GM23248 (cell line): ENCODE data around the gene PTPRN2. TPM values are rescaled to one million over a fixed set of nuclear protein-coding genes. Genes with fewer than 3 reads are reported as not detected.

Source experiments
- DNase-seq: peaks from one replicate; pipeline ENCODE4 v3.0.0-alpha.2; 2015
- H2AFZ ChIP-seq: fragments of 200-600 bp; sonication (generic); 2 replicates; pipeline ENCODE4 v1.6.1; 2016; ENCODE audit warnings: antibody characterized with exemption
- H3F3A ChIP-seq: fragments of 200-600 bp; sonication (generic); 2 replicates; pipeline ENCODE4 v1.6.1; 2016; ENCODE audit warnings: mild to moderate bottlenecking, antibody characterized with exemption, mixed run types; ENCODE audit not compliant: insufficient read depth
- H3K27ac ChIP-seq: fragments of 200-600 bp; sonication (generic); 2 replicates; pipeline ENCODE4 v1.5.1; 2016; ENCODE audit warnings: mild to moderate bottlenecking
- H3K27me3 ChIP-seq: fragments of 200-600 bp; sonication (generic); replicated peaks from 2 replicates; pipeline ENCODE4 v1.6.1; 2016; ENCODE audit warnings: mild to moderate bottlenecking; ENCODE audit not compliant: insufficient read depth
- H3K36me3 ChIP-seq: fragments of 200-600 bp; sonication (generic); 2 replicates; pipeline ENCODE4 v1.6.1; 2016; ENCODE audit warnings: low read depth, mild to moderate bottlenecking
- H3K4me1 ChIP-seq: fragments of 200-600 bp; sonication (generic); 2 replicates; pipeline ENCODE4 v1.6.1; 2016; ENCODE audit warnings: mild to moderate bottlenecking; ENCODE audit not compliant: insufficient read depth
- H3K4me2 ChIP-seq: fragments of 200-600 bp; sonication (generic); one replicate; pipeline ENCODE4 v1.6.1; 2016; ENCODE audit warnings: mild to moderate bottlenecking; ENCODE audit not compliant: unreplicated experiment
- H3K4me3 ChIP-seq: fragments of 200-600 bp; sonication (generic); 2 replicates; pipeline ENCODE4 v1.5.1; 2016; ENCODE audit warnings: mild to moderate bottlenecking
- H3K79me2 ChIP-seq: fragments of 200-600 bp; sonication (generic); 2 replicates; pipeline ENCODE4 v1.6.1; 2016; ENCODE audit warnings: mild to moderate bottlenecking; ENCODE audit not compliant: insufficient read depth
- H3K9ac ChIP-seq: fragments of 200-600 bp; sonication (generic); 2 replicates; pipeline ENCODE4 v1.6.1; 2016; ENCODE audit warnings: mild to moderate bottlenecking
- H3K9me2 ChIP-seq: fragments of 200-600 bp; sonication (generic); 2 replicates; pipeline ENCODE4 v1.6.1; 2016; ENCODE audit warnings: mixed run types, mild to moderate bottlenecking, moderate library complexity; ENCODE audit not compliant: insufficient read depth
- H3K9me3 ChIP-seq: fragments of 200-600 bp; sonication (generic); one replicate; pipeline ENCODE4 v1.6.1; 2017; ENCODE audit warnings: low read depth
- H4K20me1 ChIP-seq: fragments of 200-600 bp; sonication (generic); 2 replicates; pipeline ENCODE4 v1.6.0; 2016; ENCODE audit not compliant: insufficient read depth
- EZH2 ChIP-seq: fragments of 200-600 bp; sonication (generic); IDR thresholded peaks from 2 replicates; pipeline ENCODE4 v1.6.1; 2018; ENCODE audit warnings: antibody characterized with exemption, mild to moderate bottlenecking; ENCODE audit not compliant: insufficient read depth, poor library complexity, severe bottlenecking
- EZH2phosphoT487 ChIP-seq: fragments of 200-600 bp; sonication (generic); IDR thresholded peaks from 2 replicates; pipeline ENCODE4 v1.6.1; 2018; ENCODE audit warnings: antibody characterized with exemption, moderate library complexity, mild to moderate bottlenecking, low read depth; ENCODE audit not compliant: insufficient read depth
- WGBS, 2 experiments: methylation state at CpG; one replicate each; pipeline ENCODE4 v1.1.6; 2015 to 2017; ENCODE audit warnings: low lambda C conversion rate in 2 of 2, low coverage in 1 of 2; ENCODE audit errors: missing lambda C conversion rate in 2 of 2; 5-methylcytosine and 5-hydroxymethylcytosine counted together
- in situ Hi-C: fragments of 300-500 bp; cut with MboI; formaldehyde crosslinking; loops from 2 replicates; pipeline ENCODE4 v1.15.0; 2020
- polyA plus RNA-seq: library from polyadenylated mRNA; unstranded; fragments of >200 nt; fragmentation: Nextera tagmentation; extraction: Ambion mirVana; gene quantifications from 2 replicates; pipeline ENCODE4 v1.2.1, GENCODE V29; 2016
- total RNA-seq: library from RNA; depleted of rRNA; stranded (reverse); fragments of >200 nt; shearing (Covaris generic); gene quantifications from 2 replicates; pipeline ENCODE4 v1.2.3, GENCODE V29; 2014

The PTPRN2 gene
- total and polyA plus RNA-seq, 2 experiments from 2014 or later, result 0.13 TPM; not detected in 1

DNA sequence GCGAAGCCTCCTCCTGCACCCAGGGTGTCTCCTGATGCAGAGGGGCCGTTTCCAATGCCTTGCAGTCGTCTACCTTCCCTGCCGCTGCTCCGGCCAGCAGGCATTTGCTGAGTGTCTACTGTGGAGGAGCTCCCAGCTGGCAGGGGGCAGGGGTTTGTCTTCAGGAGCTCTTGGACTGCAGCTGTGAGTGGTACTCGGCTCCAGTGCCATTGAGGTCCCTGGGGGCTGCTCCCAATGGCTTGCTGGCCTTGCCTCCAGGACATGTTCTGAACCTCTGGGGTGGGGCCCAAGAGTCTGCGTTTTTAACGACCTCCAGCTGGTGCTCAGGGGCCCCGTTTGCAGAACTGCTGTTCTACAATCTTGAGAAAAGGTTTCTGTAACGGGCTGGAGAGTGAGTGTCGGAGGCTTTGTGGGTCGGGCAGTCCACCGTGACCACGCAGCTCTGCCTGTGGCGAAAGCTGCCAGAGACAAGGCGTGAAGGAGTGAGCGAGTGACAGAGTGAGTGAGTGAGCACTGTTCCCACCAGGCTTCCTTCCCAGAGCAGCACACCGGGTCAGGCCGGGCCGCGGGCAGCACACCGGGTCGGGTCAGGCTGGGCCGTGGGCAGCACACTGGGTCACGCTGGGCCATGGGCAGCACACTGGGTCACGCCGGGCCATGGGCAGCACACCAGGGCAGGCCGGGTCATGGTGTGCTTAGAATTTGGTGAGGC, 520.2 kb downstream of the PTPRN2 start:
- no peaks in the 10 kb centered on the region for H3K4me1 ChIP-seq
- in situ Hi-C loops, result no loop called here
- TF ChIP-seq EZH2 (no peak), EZH2phosphoT487 (no peak)
- H3K4me3 ChIP-seq, result no peak overlapping the region
- H4K20me1 ChIP-seq, result no peaks in the 10 kb centered on the region
- no peak for DNase-seq
- no peaks in the 10 kb centered on the region for H3K79me2 ChIP-seq
- H3K36me3 ChIP-seq, result no peaks in the 10 kb centered on the region
- H3K9me2 ChIP-seq, result no peaks in the 10 kb centered on the region
- no peak overlapping the region for H2AFZ ChIP-seq
- WGBS, 2 experiments, result 34 to 37% methylated on average over 28 of the region's 28 CpGs
- H3F3A ChIP-seq, result no peaks in the 10 kb centered on the region
- no peaks in the 10 kb centered on the region for H3K9me3 ChIP-seq
- H3K27ac ChIP-seq, result no peak overlapping the region
- H3K9ac ChIP-seq, result no peak overlapping the region
- H3K4me2 ChIP-seq, result no peak overlapping the region
- no peaks in the 10 kb centered on the region for H3K27me3 ChIP-seq

- in situ Hi-C loops, result no loop called here
- Histone ChIP-seq H3K9ac (no peak overlapping the region), H3K9me3 (no peaks in the 10 kb centered on the region), H3F3A (no peaks in the 10 kb centered on the region), H3K27me3 (no peaks in the 10 kb centered on the region), H3K9me2 (no peaks in the 10 kb centered on the region), H3K4me1 (no peaks in the 10 kb centered on the region), H3K27ac (no peak overlapping the region), H2AFZ (no peak overlapping the region), H3K79me2 (no peaks in the 10 kb centered on the region), H3K36me3 (no peaks in the 10 kb centered on the region), H3K4me2 (no peak overlapping the region), H3K4me3 (no peak overlapping the region), H4K20me1 (no peaks in the 10 kb centered on the region)
- WGBS, 2 experiments, result 4 to 10% methylated on average over 4 of the region's 4 CpGs
- DNase-seq, result no peak
- TF ChIP-seq EZH2phosphoT487, result no peak
- no peak for TF ChIP-seq EZH2
These were observed 521.5 kb downstream of the PTPRN2 start for GRCh38 chr7:158066085-158066484.

GRCh38 chr7:158065340-158065739, 522.3 kb downstream of the PTPRN2 start:
- in situ Hi-C loops, result no loop called here
- H3F3A ChIP-seq, result no peaks in the 10 kb centered on the region
- no peaks in the 10 kb centered on the region for H3K9me2 ChIP-seq
- H3K9ac ChIP-seq, result no peak overlapping the region
- no peaks in the 10 kb centered on the region for H4K20me1 ChIP-seq
- no peak overlapping the region for H3K4me3 ChIP-seq
- no peak for TF ChIP-seq EZH2phosphoT487
- no peak for TF ChIP-seq EZH2
- WGBS, 2 experiments, result 17 to 24% methylated on average over 12 of the region's 12 CpGs
- H3K79me2 ChIP-seq, result no peaks in the 10 kb centered on the region
- H3K27me3 ChIP-seq, result no peaks in the 10 kb centered on the region
- H2AFZ ChIP-seq, result no peak overlapping the region
- no peak overlapping the region for H3K4me2 ChIP-seq
- H3K27ac ChIP-seq, result no peak overlapping the region
- H3K4me1 ChIP-seq, result no peaks in the 10 kb centered on the region
- H3K9me3 ChIP-seq, result no peaks in the 10 kb centered on the region
- H3K36me3 ChIP-seq, result no peaks in the 10 kb centered on the region
- no peak for DNase-seq

GRCh38 chr7:158064631-158065030, 523.0 kb downstream of the PTPRN2 start:
- H2AFZ ChIP-seq, result no peak overlapping the region
- WGBS, 2 experiments, result 26 to 29% methylated on average over 4 of the region's 4 CpGs
- no peak for TF ChIP-seq EZH2phosphoT487
- TF ChIP-seq EZH2, result no peak
- no peaks in the 10 kb centered on the region for H3K27me3 ChIP-seq
- no peak overlapping the region for H3K4me2 ChIP-seq
- in situ Hi-C loops, result no loop called here
- H3K4me3 ChIP-seq, result no peak overlapping the region
- H3K27ac ChIP-seq, result no peak overlapping the region
- H3F3A ChIP-seq, result no peaks in the 10 kb centered on the region
- no peaks in the 10 kb centered on the region for H4K20me1 ChIP-seq
- no peaks in the 10 kb centered on the region for H3K9me3 ChIP-seq
- no peaks in the 10 kb centered on the region for H3K4me1 ChIP-seq
- H3K9ac ChIP-seq, result no peak overlapping the region
- H3K36me3 ChIP-seq, result no peaks in the 10 kb centered on the region
- no peak for DNase-seq
- H3K79me2 ChIP-seq, result no peaks in the 10 kb centered on the region
- no peaks in the 10 kb centered on the region for H3K9me2 ChIP-seq
